Kidney epithelial cell (primary cell): ENCODE results near the gene PLAC1. TPM values are rescaled to one million over a fixed set of nuclear protein-coding genes. Genes with fewer than 3 reads are reported as not detected.

Source experiments
- DNase-seq: peaks from one replicate; pipeline ENCODE4 v3.0.0-alpha.2; 2010; ENCODE audit warnings: low read depth
- H3K27me3 ChIP-seq: 2 replicates; pipeline ENCODE4 v1.6.0; 2011; ENCODE audit warnings: low read length; ENCODE audit not compliant: control insufficient read depth, insufficient read depth
- H3K36me3 ChIP-seq: 2 replicates; pipeline ENCODE4 v1.5.1; 2011; ENCODE audit warnings: low read length; ENCODE audit not compliant: control insufficient read depth, insufficient read depth
- H3K4me3 ChIP-seq: 2 replicates; pipeline ENCODE4 v1.5.1; 2011; ENCODE audit warnings: low read depth, mild to moderate bottlenecking, control low read depth, low read length
- CTCF ChIP-seq: IDR thresholded peaks from 2 replicates; pipeline ENCODE4 v1.5.1; 2011; ENCODE audit warnings: mild to moderate bottlenecking, moderate library complexity, low read length, control low read depth, inconsistent platforms; ENCODE audit not compliant: insufficient read depth, poor library complexity, severe bottlenecking
- total RNA-seq: library from RNA; depleted of rRNA; stranded (reverse); fragments of >200 nt; gene quantifications from 2 replicates; pipeline ENCODE4 v1.2.3, GENCODE V29; 2015

The PLAC1 gene
- total RNA-seq, 1 donor from 2014 or later = not detected

GRCh38 chrX:134601240-134601765 lies 57.0 kb downstream of the PLAC1 start:
- no peaks in the 10 kb centered on the region for H3K36me3 ChIP-seq
- no peaks in the 10 kb centered on the region for H3K27me3 ChIP-seq
- no peak for DNase-seq
- TF ChIP-seq CTCF = no peak
- no peak overlapping the region for H3K4me3 ChIP-seq

GRCh38 chrX:134600714-134601113 lies 57.6 kb downstream of the PLAC1 start:
- no peak for TF ChIP-seq CTCF
- H3K27me3 ChIP-seq = no peaks in the 10 kb centered on the region
- DNase-seq = peak; percentile 12
- no peak overlapping the region for H3K4me3 ChIP-seq
- no peaks in the 10 kb centered on the region for H3K36me3 ChIP-seq

- no peak for TF ChIP-seq CTCF
- DNase-seq = no peak
- H3K4me3 ChIP-seq = no peak overlapping the region
- no peaks in the 10 kb centered on the region for H3K27me3 ChIP-seq
- no peaks in the 10 kb centered on the region for H3K36me3 ChIP-seq
Observed at GRCh38 chrX:134599184-134599914, 58.9 kb downstream of the PLAC1 start.

- DNase-seq = no peak
- Histone ChIP-seq H3K27me3 (no peaks in the 10 kb centered on the region), H3K36me3 (no peaks in the 10 kb centered on the region), H3K4me3 (no peak overlapping the region)
- TF ChIP-seq CTCF = no peak
Observed at GRCh38 chrX:134592303-134592702, 66.0 kb downstream of the PLAC1 start.

- H3K27me3 ChIP-seq = no peaks in the 10 kb centered on the region
- no peaks in the 10 kb centered on the region for H3K36me3 ChIP-seq
- TF ChIP-seq CTCF = no peak
- no peak overlapping the region for H3K4me3 ChIP-seq
- no peak for DNase-seq
Observed at GRCh38 chrX:134591502-134591901, 66.8 kb downstream of the PLAC1 start.

- DNase-seq = no peak
- no peak overlapping the region for H3K4me3 ChIP-seq
- TF ChIP-seq CTCF = no peak
- H3K36me3 ChIP-seq = no peaks in the 10 kb centered on the region
- H3K27me3 ChIP-seq = no peaks in the 10 kb centered on the region
Observed at GRCh38 chrX:134588806-134589205, 69.5 kb downstream of the PLAC1 start.
